DMS79 (cell line): Measurements from ENCODE around the gene RAB34.
A peak's percentile ranks its signal among the peaks of the same experiment; 100 is the strongest.

Experiments
- DNase-seq: peaks from one replicate; lab custom pipeline; 2025; lab: John Stamatoyannopoulos, UW

RAB34 gene

GRCh38 chr17:28684963-28685362 is 32.7 kb downstream of the RAB34 start:
- DNase-seq = peak; percentile 93

- DNase-seq = no peak
Measured at GRCh38 chr17:28682655-28683054, 35.0 kb downstream of the RAB34 start.

- peak; percentile 20 for DNase-seq
Measured at GRCh38 chr17:28675980-28676379, 41.7 kb downstream of the RAB34 start.

GRCh38 chr17:28675490-28675889 is 42.2 kb downstream of the RAB34 start:
- no peak for DNase-seq

GRCh38 chr17:28669918-28670317 is 47.8 kb downstream of the RAB34 start:
- DNase-seq = no peak

GRCh38 chr17:28667870-28668269 is 49.8 kb downstream of the RAB34 start:
- no peak for DNase-seq

GRCh38 chr17:28665994-28666393 is 51.7 kb downstream of the RAB34 start:
- no peak for DNase-seq
